Heart left ventricle (tissue), 16 donors: ENCODE data around the gene ERFE. TPM values are rescaled to one million over a fixed set of nuclear protein-coding genes. Genes with fewer than 3 reads are reported as not detected.

ENCODE experiments used
- ATAC-seq, 4 donors: fragments of 200-7000 bp; cut with Tn5 transposase; one replicate each; pipeline ENCODE4 v1.9.1; 2020 to 2022; ENCODE audit warnings: moderate library complexity in 4 of 4, mild to moderate bottlenecking in 3 of 4, moderate number of reproducible peaks in 1 of 4
- DNase-seq, 5 donors: peaks; one replicate each; pipeline ENCODE4 v3.0.0-alpha.2; 2020
- H3K27ac ChIP-seq, 12 donors: fragments of 200-600 bp; sonication (generic) in 4 of 12; one replicate each; pipeline versions ENCODE4 v1.5.0 to v1.8.0; 2016 to 2022; ENCODE audit warnings: mild to moderate bottlenecking in 2 of 12
- H3K27me3 ChIP-seq, 9 donors: fragments of 200-600 bp; sonication (generic) in 2 of 9; one replicate each; pipeline versions ENCODE4 v1.5.1 to v1.8.0; 2016 to 2022; ENCODE audit warnings: mild to moderate bottlenecking in 3 of 9
- H3K36me3 ChIP-seq, 9 donors: fragments of 200-600 bp; sonication (generic) in 2 of 9; one replicate each; pipeline versions ENCODE4 v1.5.0 to v1.8.0; 2018 to 2022; ENCODE audit warnings: mild to moderate bottlenecking in 2 of 9
- H3K4me1 ChIP-seq, 12 donors: fragments of 200-600 bp; sonication (generic) in 4 of 12; one replicate each; pipeline versions ENCODE4 v1.5.0 to v1.8.0; 2016 to 2022; ENCODE audit warnings: mild to moderate bottlenecking in 3 of 12
- H3K4me3 ChIP-seq, 12 donors: fragments of 200-600 bp; sonication (generic) in 4 of 12; one replicate each; pipeline versions ENCODE4 v1.5.0 to v1.8.0; 2017 to 2022; ENCODE audit warnings: mild to moderate bottlenecking in 9 of 12, moderate library complexity in 4 of 12
- H3K9me3 ChIP-seq, 12 donors: fragments of 200-600 bp; sonication (generic) in 4 of 12; one replicate each; pipeline versions ENCODE4 v1.5.0 to v1.8.0; 2016 to 2022; ENCODE audit warnings: mild to moderate bottlenecking in 1 of 12
- CTCF ChIP-seq, 12 donors: fragments of 200-600 bp; sonication (generic) in 4 of 12; IDR thresholded peaks; one replicate each; pipeline versions ENCODE4 v1.5.0 to v1.8.0; 2018 to 2022; ENCODE audit warnings: antibody characterized with exemption in 12 of 12, mild to moderate bottlenecking in 5 of 12
- POLR2A ChIP-seq, 2 donors: fragments of 450-650 bp; IDR thresholded peaks; one replicate each; pipeline ENCODE4 v1.6.1; 2017; ENCODE audit warnings: antibody characterized with exemption in 2 of 2, mild to moderate bottlenecking in 2 of 2, moderate library complexity in 2 of 2
- WGBS, 4 donors: extraction: QIAGEN DNeasy Blood & Tissue Kit in 2 of 4; methylation state at CpG; one replicate each; pipeline versions ENCODE4 v1.1.5 to v1.1.7; 2013 to 2018; 5-methylcytosine and 5-hydroxymethylcytosine counted together
- intact Hi-C, 10 donors: fragments of 100-400 bp; cut with DNase I; formaldehyde crosslinking; loops; one replicate each; pipeline versions ENCODE4 v1.11.1 to v1.14.2; 2022
- polyA plus RNA-seq, 2 donors: library from polyadenylated mRNA; stranded (reverse); fragments of 200-250 nt; gene quantifications; one replicate each; pipeline ENCODE4 v1.2.3, GENCODE V29; 2013
- total RNA-seq, 9 donors: library from RNA; depleted of rRNA in 2 of 9; stranded (reverse); fragments of >200 nt in 2 of 9; fragmentation: NEBNext Ultra II Directional in 3 of 9; extraction: Animal tissue kit (Norgen Biotek cat#: 25700) in 3 of 9; gene quantifications; one replicate each; pipeline versions ENCODE4 v1.1.0 to v1.2.4, GENCODE V29; 2016 to 2023
- donor health status: ischemic (EF 13 %, LVEDD 7.1; RV severe dilation, severe dysfunction).
- donor health status: healthy with polysubstance abuse.
- donor health status: DM: no; HTN: yes; CAD: no.
- donor health status: DM: no; HTN: no; CAD: no.
- donor health status: ischemic (EF 25% LVEDD 6.9; RV normal size, moderate dysfunction).
- donor health status: ischemic (EF 25% LVEDD 5.7; RV mildly dilated, moderate dysfunction).
- donor health status: healthy.
- donor health status: DM: yes; HTN: yes; CAD: no.
- donor health status: ischemic (EF 35%, LVEDD 5.7; RV mildly dilated, moderate dysfunction).
- donor health status: nonischemic (EF 11% LVEDD 7.7; RV severe dilation, severe dysfunction).
- donor health status: DM: yes; HTN: yes; CAD: no.
- donor health status: PGD.
- donor health status: ischemic (EF 29% LVEDD 5.4; RV normal size, mild dysfunction).
- donor health status: nonischemic (EF 23%, LVEDD 6.1; RV moderate dilation, normal function).

The ERFE gene
- total and polyA plus RNA-seq, 11 donors = 0.08 to 1.8 (median 0.48) TPM; not detected in 3

GRCh38 chr2:238190445-238190844, 31.7 kb downstream of the ERFE start:
- no peak for ATAC-seq
- no peaks in the 10 kb centered on the region for H3K9me3 ChIP-seq
- intact Hi-C loops = no loop called here
- 86 to 91% (median 88%) methylated on average over 2 of the region's 2 CpGs for WGBS, 4 donors
- H3K27me3 ChIP-seq = no peaks in the 10 kb centered on the region
- TF ChIP-seq POLR2A (IDR thresholded peaks at IDR 0.05) (no peak), CTCF (IDR thresholded peaks at IDR 0.05) (no peak)
- peaks cover 0 to 21% (median 0%) of the 10 kb centered on the region in 12 donors for H3K4me1 ChIP-seq
- no peak for DNase-seq
- no peak overlapping the region for H3K4me3 ChIP-seq
- no peak overlapping the region for H3K27ac ChIP-seq
- H3K36me3 ChIP-seq = peaks cover 0 to 97% (median 90%) of the 10 kb centered on the region in 9 donors

GRCh38 chr2:238202326-238203093, 43.7 kb downstream of the ERFE start:
- Histone ChIP-seq H3K9me3 (no peaks in the 10 kb centered on the region), H3K36me3 (no peaks in the 10 kb centered on the region), H3K4me1 (peaks cover 0 to 56% (median 32%) of the 10 kb centered on the region in 12 donors), H3K27me3 (no peaks in the 10 kb centered on the region), H3K27ac (peak overlapping the region; percentile 90 to 97 (median 92)), H3K4me3 (peak overlapping the region; percentile 64 to 94 (median 74))
- TF ChIP-seq POLR2A (IDR thresholded peaks at IDR 0.05) (no peak), CTCF (IDR thresholded peaks at IDR 0.05) (no peak)
- no peak for DNase-seq
- intact Hi-C loops = loop anchor here in 2 of 10 donors (5.0 kb wide), 2 partner anchors 35 to 40 kb away; partner anchors contain the start of gene HES6 (in 1 of the 2)
- no peak for ATAC-seq
- 9 to 12% (median 12%) methylated on average over 27 of the region's 27 CpGs for WGBS, 4 donors

GRCh38 chr2:238203094-238203972, 44.6 kb downstream of the ERFE start, which contains the start of gene ILKAP:
ILKAP (minus strand) TSS chr2:238203695; CDS start chr2:238203553, 142 bp downstream.
- WGBS, 4 donors = 0 to 1% (median 0%) methylated on average over 40 to 126 of the region's 126 CpGs
- TF ChIP-seq POLR2A (IDR thresholded peaks at IDR 0.05) = peak; percentile 56 to 74
- peak in 1 of 12 donors; percentile 22 for TF ChIP-seq CTCF (IDR thresholded peaks at IDR 0.05)
- peak; percentile 92 to 95 (median 92) for DNase-seq
- H3K4me1 ChIP-seq = peaks cover 0 to 49% (median 30%) of the 10 kb centered on the region in 12 donors
- ATAC-seq = peak; percentile 95 to 99 (median 99)
- H3K27me3 ChIP-seq = no peaks in the 10 kb centered on the region
- peak within 1 kb of the TSS; percentile 64 to 94 (median 74) for H3K4me3 ChIP-seq
- no peaks in the 10 kb centered on the region for H3K36me3 ChIP-seq
- intact Hi-C loops = loop anchor here in 2 of 10 donors (5.0 kb wide), 2 partner anchors 34 to 39 kb away; partner anchors contain the start of gene HES6 (in 1 of the 2)
- no peaks in the 10 kb centered on the region for H3K9me3 ChIP-seq
- peak within 1 kb of the TSS; percentile 90 to 97 (median 92) for H3K27ac ChIP-seq
